Raji (cell line): Measurements from ENCODE around the gene P2RX7.

Experiments
- POLR2A ChIP-seq: IDR thresholded peaks from 2 replicates; pipeline ENCODE4 v1.6.1; 2011; ENCODE audit warnings: low read depth, low read length, control low read depth; ENCODE audit not compliant: insufficient read depth

P2RX7 gene

DNA sequence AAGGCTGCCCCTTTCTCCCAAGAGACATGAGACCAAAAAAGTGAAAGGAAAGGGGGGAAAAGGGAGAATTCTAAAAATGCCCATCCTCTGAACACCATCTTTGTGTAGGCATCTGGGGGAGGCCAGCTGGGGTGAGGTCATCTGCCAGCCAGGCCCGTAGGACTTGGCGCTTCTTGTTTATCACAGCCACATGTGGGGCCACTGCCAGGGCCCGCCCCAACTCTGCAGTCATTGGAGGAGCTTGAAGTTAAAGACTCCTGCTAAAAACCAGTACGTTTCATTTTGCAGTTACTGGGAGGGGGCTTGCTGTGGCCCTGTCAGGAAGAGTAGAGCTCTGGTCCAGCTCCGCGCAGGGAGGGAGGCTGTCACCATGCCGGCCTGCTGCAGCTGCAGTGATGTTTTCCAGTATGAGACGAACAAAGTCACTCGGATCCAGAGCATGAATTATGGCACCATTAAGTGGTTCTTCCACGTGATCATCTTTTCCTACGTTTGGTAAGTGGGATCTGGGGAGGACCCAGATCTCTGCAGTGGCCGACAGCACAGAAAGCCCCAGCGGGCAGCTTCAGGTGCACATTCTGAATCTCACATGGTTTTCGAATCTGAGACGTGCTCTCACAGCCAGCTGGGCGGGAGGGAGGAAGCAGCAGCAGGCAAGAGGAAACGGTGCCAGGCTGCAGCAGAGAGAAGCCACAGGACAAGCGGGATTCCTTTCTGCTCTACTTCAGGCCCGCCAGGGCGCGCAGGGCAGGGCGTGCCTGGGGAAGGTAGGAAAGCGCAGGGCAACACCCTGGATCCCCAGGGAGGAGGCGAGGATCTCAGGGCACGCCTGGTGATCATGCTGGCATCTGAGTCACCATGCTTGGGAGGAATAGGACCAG lies at the start of gene P2RX7:
TSS of gene P2RX7 (plus strand) at position 276 of the 881 bp plus-strand sequence. CDS start at position 371, 95 bp downstream.
- no peak for TF ChIP-seq POLR2A

DNA sequence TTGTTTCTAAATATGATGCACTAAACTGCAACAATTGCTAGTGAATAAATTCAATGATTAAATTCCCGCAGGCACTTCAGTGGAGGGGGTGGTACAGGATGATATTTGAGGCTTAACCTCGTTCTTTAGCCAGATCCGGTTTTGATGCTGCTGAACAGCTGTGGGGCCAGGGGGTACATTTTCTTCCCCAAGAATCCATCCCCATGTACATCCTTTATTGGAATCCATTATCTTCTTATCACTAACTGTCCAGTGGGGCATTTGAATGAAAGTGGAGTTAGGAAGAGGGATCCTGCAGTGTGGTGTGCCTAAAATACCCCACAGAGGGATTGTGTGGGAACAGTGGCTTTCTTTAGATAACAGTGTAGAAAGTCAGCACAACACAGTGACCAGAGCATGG lies 48.4 kb upstream of the P2RX7 start:
- no peak for TF ChIP-seq POLR2A

DNA sequence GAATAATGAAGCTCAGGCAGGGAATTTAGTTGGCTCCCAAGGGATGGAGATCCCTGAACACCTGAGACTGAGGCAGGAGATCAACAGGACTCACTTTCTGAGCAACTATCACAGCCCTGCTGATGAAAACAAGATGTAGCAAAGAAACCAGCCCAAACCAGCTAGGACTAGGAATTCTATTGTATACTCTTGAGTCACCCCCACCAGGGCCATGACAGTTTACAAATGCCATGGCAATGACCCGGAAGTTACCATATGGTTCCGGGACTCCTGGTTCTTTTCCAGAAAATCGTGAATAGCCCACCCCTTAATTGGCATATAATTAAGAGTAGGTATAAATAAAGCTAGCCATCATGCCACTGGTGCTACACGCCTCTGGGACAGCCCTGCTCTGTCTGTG lies 47.6 kb upstream of the P2RX7 start:
- no peak for TF ChIP-seq POLR2A

DNA sequence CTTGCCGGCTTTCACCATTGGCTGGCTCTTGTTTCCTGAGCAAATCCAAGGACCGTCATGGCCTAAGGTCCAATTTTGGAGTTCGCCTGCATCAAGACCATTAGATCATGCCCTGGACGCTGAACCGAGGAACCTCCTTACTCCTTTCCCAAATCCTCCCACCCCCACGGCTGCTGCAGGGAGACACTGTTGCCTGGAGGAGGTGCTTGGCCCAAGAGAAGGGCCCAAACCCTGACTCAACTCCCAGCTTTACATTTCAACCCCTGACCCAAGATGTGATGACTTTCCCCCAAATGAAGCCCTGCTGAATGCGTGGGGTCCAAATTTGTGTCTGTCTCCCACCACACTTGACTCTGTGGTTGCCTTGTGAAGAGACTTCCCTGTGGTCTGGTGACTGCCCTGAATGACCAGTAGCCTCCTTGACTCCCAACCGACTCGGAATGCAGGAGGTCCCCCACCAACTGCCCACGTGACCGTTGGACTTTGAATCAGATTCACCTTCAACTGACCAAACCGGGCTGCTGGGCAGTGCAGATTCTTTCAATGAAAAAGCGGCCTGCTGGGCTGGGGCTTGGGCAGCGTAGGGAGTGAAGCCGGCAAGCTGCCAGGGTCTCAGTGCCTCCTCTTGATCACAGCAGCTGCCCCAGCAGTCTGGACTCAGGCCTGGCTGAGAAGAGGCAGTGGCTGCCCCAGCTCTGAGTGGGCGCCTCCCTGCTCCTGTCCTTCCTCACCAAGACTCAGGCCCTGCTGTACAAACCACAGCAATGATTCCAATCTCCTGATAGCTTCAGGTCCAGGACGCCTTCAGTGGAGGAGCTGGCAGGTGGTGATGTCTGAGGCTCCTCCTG lies 46.9 kb upstream of the P2RX7 start:
- no peak for TF ChIP-seq POLR2A

DNA sequence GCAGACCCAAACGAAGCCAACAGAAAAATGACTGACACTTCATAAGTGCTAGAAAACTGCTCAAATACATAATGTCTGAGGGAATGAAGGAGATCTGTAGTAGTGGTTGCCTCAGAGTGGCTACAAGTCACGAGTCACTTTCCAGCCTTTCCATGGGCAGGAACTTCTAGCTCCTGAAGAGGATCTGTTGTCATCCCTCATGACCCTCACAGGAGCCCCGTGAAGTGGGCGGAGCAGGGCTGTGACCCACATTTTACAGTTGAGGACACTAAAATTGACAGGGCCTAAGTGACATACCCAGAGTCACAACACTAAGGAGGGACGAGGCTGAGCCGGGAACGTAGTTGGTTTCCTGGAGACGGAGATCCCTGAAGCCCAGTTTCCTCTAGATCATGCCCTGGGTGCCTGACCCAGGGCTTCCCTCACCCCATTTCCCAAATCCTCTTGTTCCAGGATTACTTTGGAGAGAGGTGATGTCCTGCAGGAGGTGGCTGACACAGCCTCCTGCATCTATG lies 45.8 kb upstream of the P2RX7 start:
- TF ChIP-seq POLR2A, result no peak

DNA sequence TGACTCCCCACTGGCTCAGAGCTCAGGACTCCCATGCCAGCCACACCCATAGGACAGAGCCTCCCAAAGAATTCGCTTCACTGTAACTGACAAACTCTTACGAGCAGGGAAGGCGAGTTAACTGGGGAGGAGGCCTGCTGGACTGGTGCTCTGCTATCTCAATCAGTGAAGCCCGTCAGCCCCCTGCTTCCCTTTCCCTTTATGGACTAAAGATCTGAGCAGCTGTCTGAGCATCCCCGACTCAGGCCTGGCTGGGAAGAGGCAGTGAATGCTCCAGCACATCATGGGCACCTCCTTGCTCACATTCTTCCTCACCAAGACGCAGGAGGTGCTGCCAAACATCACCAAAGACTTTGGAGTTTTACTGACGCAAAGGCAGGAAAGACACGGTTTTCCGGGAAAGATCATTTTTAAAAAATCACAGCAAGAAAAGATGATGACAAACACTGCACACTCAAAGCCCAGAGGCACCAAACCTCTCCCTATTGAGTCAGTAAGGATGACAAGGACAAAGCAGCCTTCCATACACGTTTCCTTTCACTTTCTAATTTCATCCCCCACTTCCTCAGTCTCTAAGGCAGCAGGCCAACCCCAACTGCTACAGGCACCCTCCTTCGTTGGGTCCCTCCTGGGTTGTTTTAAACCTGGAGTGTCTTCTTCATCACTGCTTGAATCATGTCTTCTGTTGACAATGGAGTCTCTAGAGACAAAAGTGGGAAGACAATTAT lies 45.0 kb upstream of the P2RX7 start:
- TF ChIP-seq POLR2A, result no peak

DNA sequence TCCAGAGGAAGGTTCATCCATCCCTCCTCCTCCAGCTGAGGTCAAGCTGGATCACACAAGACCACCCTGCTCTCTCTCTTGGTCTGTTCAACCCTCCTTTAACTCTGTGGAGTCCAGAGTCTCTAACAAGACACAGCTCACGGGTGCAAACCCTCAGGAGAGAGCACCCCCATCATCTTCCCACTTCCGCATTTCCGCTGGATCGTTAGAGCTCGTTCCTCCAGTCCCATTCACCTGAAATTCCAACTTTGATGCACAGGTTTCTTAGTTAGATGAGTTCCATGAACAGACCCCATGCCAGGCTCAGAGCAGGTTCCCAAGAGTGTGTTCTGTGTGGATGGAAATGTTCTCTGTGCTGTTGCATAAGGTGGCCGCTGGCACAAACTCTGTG lies 44.5 kb upstream of the P2RX7 start:
- TF ChIP-seq POLR2A, result no peak

DNA sequence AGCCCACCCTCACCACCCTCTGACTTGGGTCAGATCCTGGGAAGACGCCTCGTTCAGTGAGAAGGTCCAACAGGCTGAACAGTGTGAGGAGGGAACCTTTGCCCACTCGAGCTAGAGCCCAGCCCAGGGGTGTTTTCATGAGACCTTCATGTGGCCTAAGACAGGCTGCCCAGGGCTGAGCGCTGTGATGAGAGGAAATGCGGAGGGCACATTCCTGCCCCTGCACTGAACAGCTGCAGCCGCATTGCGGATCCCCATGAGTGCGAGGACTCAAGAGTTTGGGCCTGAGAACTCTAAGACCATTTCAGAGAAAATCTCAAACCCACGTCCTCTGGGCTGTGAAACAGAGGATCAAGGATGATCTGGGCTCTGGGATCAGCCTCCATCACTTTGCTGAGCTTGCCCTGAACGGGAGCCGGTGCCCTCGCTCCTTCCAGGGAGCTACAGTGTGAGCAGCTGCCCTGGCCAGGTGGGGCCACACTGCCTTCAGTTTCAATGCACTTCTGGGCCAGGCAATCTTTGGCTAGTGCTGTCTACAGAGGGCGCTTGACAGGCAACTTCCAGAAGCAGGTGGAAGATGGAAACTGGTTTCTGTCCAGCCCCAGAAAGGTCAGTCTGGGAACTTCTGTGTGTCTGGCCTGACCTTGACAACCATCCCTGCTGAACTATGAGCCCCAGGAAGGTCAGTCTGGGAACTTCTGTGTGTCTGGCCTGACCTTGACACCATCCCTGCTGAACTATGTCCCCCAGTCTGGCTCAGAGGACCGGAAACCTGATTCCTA lies 43.5 kb upstream of the P2RX7 start:
- no peak for TF ChIP-seq POLR2A

DNA sequence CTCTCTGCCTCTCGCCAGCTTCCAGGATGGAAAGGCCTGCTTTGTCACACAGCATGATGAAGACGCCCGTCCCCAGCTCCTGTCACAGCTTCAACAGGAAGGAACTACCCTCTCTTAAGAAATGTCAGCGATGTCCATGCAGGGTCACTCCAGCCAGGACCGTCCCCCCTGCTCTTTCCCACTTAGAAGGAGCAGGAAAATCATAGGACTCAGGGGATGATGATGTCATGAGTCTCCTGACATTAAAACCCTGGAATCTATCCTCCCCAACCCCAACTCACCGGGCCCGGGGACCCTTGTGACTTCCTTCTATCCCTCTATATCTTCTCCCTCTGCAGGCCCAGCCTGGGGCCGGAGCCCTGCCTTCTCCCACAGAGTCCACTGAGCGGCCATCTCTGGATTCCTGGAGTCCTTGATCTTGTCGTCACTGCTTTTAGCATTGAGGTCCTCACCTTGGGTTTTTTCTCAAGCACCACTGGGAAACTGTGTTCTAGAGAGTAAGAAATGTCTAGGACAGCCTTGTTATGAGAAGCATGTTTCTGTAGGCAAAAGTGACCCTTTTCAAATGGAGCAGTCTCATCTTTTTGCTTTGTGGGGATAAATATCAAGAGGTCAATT lies 42.8 kb upstream of the P2RX7 start:
- no peak for TF ChIP-seq POLR2A

DNA sequence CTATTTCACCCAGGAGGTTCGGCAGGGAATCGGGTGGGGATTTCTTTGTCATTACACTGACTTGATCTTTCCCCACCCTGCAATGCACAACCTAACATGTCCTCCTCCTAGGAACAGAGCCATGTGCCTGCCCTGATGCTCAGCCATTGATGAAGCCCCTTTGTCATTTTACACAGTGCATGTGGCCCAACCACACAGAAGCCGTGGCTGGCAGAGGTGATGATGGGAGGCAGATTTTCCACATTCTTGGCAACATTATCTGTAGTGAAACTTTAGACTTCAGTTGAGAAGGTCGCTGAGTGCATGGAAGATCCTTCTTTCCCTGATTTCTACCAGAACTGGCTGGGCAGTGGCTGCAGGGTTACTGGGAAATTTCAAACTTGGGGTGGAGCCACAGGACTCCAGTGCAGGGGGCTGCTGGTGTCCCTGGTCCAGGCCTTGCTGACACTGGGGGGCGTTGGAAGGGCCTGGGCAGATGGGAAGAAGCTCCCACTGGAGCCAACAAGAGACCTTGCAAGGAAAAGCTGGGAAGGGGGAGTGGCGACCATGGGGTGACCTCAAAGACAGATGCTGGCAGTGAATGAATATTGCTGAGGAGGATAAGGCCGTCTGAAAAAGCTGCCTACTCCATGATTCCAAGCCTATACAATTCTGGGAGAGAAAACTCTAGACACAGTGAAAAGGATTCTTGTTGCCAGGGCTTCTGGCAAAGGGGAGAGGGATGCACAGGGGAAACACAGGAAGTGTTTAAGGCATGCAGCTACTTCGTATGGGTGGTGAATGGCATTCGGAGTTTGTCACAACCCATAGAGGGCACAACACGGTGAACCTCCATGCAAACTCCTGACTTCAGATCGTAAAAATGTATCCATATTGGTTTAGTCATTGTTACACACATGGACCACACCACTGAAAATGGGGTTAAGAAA lies 41.8 kb upstream of the P2RX7 start:
- TF ChIP-seq POLR2A, result no peak

DNA sequence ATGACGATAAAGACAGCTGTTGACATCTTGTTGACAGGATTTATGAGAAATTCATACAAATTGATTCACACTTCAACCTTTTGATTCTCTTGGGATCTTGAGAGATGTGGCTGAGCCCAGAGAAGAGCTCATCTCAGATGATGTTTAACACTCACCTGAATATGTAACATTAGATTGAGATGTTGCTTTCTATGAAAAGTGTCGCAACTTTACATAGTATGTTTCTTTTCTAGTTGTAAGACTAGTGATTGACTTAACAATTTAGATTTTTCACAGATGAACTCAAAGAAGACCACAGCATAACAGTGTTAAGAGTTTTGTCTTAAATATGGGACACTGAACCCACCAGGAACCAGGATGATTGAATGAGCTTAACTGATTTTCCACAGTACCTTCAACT lies 40.6 kb upstream of the P2RX7 start:
- no peak for TF ChIP-seq POLR2A

DNA sequence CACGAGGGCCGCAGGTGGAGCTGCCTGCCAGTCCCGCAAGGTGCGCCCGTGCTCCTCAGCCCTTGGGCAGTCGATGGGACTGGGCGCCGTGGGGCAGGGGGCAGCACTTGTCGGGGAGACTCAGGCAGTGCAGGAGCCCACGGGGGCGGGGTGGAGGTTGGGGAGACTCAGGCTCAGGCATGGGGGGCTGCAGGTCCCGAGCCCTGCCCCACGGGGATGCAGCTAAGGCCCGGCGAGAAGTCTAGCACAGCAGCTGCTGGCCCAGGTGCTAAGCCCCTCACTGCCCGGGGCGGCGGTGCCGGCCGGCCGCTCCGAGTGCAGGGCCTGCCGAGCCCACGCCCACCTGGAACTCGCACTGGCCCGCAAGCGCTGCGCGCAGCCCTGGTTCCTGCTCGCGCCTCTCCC lies 39.2 kb upstream of the P2RX7 start:
- no peak for TF ChIP-seq POLR2A

DNA sequence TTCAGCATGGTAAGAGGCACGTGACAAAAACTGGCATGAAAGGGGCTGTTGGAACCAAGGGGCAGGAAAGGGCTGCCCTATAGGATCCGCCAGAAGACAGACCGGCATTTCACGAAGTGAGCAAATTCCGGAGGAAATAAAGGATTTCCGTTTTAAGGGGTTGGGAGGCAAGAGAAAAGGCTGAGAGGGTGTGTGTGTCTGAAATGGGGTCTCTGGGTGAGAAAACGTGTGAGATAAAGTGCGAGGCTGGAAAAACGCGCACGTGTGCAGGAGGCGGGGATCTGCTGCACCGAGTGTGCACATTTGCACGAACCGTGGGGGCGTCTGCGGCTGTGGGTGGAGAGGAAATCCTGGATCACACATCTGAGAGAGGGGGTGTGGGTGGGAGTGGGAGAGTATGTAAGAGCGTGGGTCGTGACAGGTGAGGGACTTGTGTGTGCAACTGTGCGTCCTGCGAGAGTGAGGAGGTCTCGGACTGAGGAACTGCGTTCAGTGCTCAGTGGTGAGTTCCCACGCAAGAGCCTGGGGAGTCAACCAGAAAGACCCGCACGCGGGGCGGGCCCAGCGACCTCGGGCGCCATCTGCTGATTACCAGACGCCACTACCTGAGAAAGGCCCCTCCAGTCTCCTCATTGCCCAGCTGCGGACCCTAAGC lies 37.0 kb upstream of the P2RX7 start:
- TF ChIP-seq POLR2A, result no peak
